Keratinocyte (primary cell): Measurements from ENCODE around the gene REPS2. TPM values are rescaled to one million over a fixed set of nuclear protein-coding genes. Genes with fewer than 3 reads are reported as not detected.

Experiments used
- DNase-seq: peaks from one replicate; pipeline ENCODE4 v3.0.0-alpha.2; 2011; ENCODE audit warnings: low read depth, missing footprints, low spot score
- FAIRE-seq: peaks from 2 replicates; lab custom pipeline; 2011; peaks lifted over from hg19 to GRCh38; lab: Jason Lieb, UNC
- H2AFZ ChIP-seq: 2 replicates; pipeline ENCODE4 v1.6.0; 2012; ENCODE audit warnings: low read length, control low read depth, inconsistent platforms; ENCODE audit not compliant: control insufficient read depth
- H3K27ac ChIP-seq: 2 replicates; pipeline ENCODE4 v1.5.1; 2011; ENCODE audit warnings: low read length; ENCODE audit not compliant: control insufficient read depth, insufficient read depth
- H3K27me3 ChIP-seq: 3 replicates; pipeline ENCODE4 v1.6.0; 2011; ENCODE audit warnings: low read length; ENCODE audit not compliant: control insufficient read depth, insufficient read depth; ENCODE audit errors: extremely low read depth
- H3K36me3 ChIP-seq, 2 experiments: 2 replicates in 1 of 2; 3 replicates in 1 of 2; pipeline ENCODE4 v1.5.1; 2011; ENCODE audit warnings: low read length in 2 of 2, mild to moderate bottlenecking in 1 of 2; ENCODE audit not compliant: control insufficient read depth in 2 of 2, insufficient read depth in 2 of 2; ENCODE audit errors: extremely low read depth in 1 of 2
- H3K4me1 ChIP-seq: 3 replicates; pipeline ENCODE4 v1.5.1; 2011; ENCODE audit warnings: low read length; ENCODE audit not compliant: control insufficient read depth, insufficient read depth; ENCODE audit errors: extremely low read depth
- H3K4me2 ChIP-seq: 3 replicates; pipeline ENCODE4 v1.6.0; 2011; ENCODE audit warnings: low read depth, low read length; ENCODE audit not compliant: control insufficient read depth, insufficient read depth; ENCODE audit errors: extremely low read depth
- H3K4me3 ChIP-seq, 3 experiments: fragments of 200-600 bp in 1 of 3; sonication (generic) in 1 of 3; 2 replicates in 2 of 3; 3 replicates in 1 of 3; pipeline ENCODE4 v1.5.1; 2011 to 2016; ENCODE audit warnings: low read length in 3 of 3, mild to moderate bottlenecking in 3 of 3, control low read depth in 2 of 3, inconsistent platforms in 1 of 3, low read depth in 1 of 3, mixed read lengths in 1 of 3, mixed run types in 1 of 3, moderate library complexity in 1 of 3; ENCODE audit not compliant: control insufficient read depth in 2 of 3, insufficient read depth in 2 of 3; ENCODE audit errors: extremely low read depth in 1 of 3
- H3K79me2 ChIP-seq: 2 replicates; pipeline ENCODE4 v1.6.0; 2012; ENCODE audit warnings: low read length; ENCODE audit not compliant: control insufficient read depth, insufficient read depth
- H3K9ac ChIP-seq: 3 replicates; pipeline ENCODE4 v1.6.0; 2011; ENCODE audit warnings: low read length; ENCODE audit not compliant: control insufficient read depth, insufficient read depth; ENCODE audit errors: extremely low read depth
- H3K9me1 ChIP-seq: 3 replicates; pipeline ENCODE4 v1.6.0; 2011; ENCODE audit warnings: low read length; ENCODE audit not compliant: control insufficient read depth, insufficient read depth; ENCODE audit errors: extremely low read depth
- H3K9me3 ChIP-seq: 2 replicates; pipeline ENCODE4 v1.5.1; 2012; ENCODE audit warnings: low read depth, low read length; ENCODE audit not compliant: control insufficient read depth
- H4K20me1 ChIP-seq: 3 replicates; pipeline ENCODE4 v1.6.0; 2011; ENCODE audit warnings: low read length; ENCODE audit not compliant: control insufficient read depth, insufficient read depth; ENCODE audit errors: extremely low read depth
- CTCF ChIP-seq, 3 experiments: IDR thresholded peaks in 1 of 3; conservative IDR thresholded peaks in 1 of 3; optimal IDR thresholded peaks in 1 of 3; 2 replicates in 2 of 3; 3 replicates in 1 of 3; pipeline versions ENCODE3 to v1.5.1; 2011; ENCODE audit warnings: low read length in 3 of 3, mild to moderate bottlenecking in 3 of 3, moderate library complexity in 2 of 3, control low read depth in 1 of 3, inconsistent platforms in 1 of 3; ENCODE audit not compliant: insufficient read depth in 2 of 3; ENCODE audit errors: extremely low read depth in 1 of 3
- EZH2 ChIP-seq: IDR thresholded peaks from one replicate; pipeline ENCODE4 v1.6.1; 2012; ENCODE audit warnings: inconsistent platforms, mild to moderate bottlenecking, low read length, moderate library complexity
- dilution Hi-C: fragments of 300-500 bp; cut with MboI; formaldehyde crosslinking; loops from one replicate; pipeline ENCODE4 v1.7.0; 2020; ENCODE audit warnings: low sequenced_read_pairs; ENCODE audit not compliant: extremely low pct_ligation_motif_present
- polyA plus RNA-seq, 5 experiments: library from polyadenylated mRNA; depleted of rRNA in 3 of 5; stranded (reverse) in 3 of 5; stranded (forward) in 1 of 5; unstranded in 1 of 5; fragments of >200 nt; gene quantifications; 1 replicate in 1 of 5; 2 replicates in 3 of 5; 3 replicates in 1 of 5; pipeline versions ENCODE4 v1.2.1 to v1.2.3, GENCODE V29; 2011 to 2012; ENCODE audit warnings: missing spikeins in 2 of 5, low read depth in 1 of 5, low replicate concordance in 1 of 5

Gene REPS2
- polyA plus RNA-seq, 1 donor (not counting 4 experiments of a cell fraction or from before 2014, with no cell fraction given) = 2.4 TPM

- no peak for DNase-seq
Observed at GRCh38 chrX:17028356-17028755, 81.9 kb downstream of the REPS2 start.

GRCh38 chrX:17030092-17030491 lies 83.6 kb downstream of the REPS2 start:
- no peak overlapping the region for H3K9ac ChIP-seq
- DNase-seq (no peak), FAIRE-seq (no peak)
- H3K4me3 ChIP-seq = no peak overlapping the region
- H3K27ac ChIP-seq = no peak overlapping the region
- no peaks in the 10 kb centered on the region for H3K9me3 ChIP-seq
- no peak for TF ChIP-seq CTCF (optimal IDR thresholded peaks at IDR 0.05 in 1 of 3, IDR thresholded peaks at IDR 0.05 in 1 of 3, conservative IDR thresholded peaks at IDR 0.05 in 1 of 3; ENCODE audit: extremely low read depth in 1 of 3, insufficient read depth in 2 of 3, low read length in 3 of 3)
- no peak for TF ChIP-seq EZH2
- H3K36me3 ChIP-seq = no peaks in the 10 kb centered on the region
- H3K79me2 ChIP-seq = no peaks in the 10 kb centered on the region
- no peak overlapping the region for H3K4me2 ChIP-seq
- H3K27me3 ChIP-seq = peaks cover 8% of the 10 kb centered on the region
- peaks cover 6% of the 10 kb centered on the region for H3K4me1 ChIP-seq
- dilution Hi-C loops = no loop called here
- H4K20me1 ChIP-seq = no peaks in the 10 kb centered on the region
- no peaks in the 10 kb centered on the region for H3K9me1 ChIP-seq
- no peak overlapping the region for H2AFZ ChIP-seq

More at GRCh38 chrX:17028356-17028755, 81.9 kb downstream of the REPS2 start:
- no peaks in the 10 kb centered on the region for H3K9me1 ChIP-seq
- H2AFZ ChIP-seq = no peak overlapping the region
- H3K4me1 ChIP-seq = peaks cover 6% of the 10 kb centered on the region
- no peaks in the 10 kb centered on the region for H3K79me2 ChIP-seq
- H4K20me1 ChIP-seq = no peaks in the 10 kb centered on the region
- peaks cover 8% of the 10 kb centered on the region for H3K27me3 ChIP-seq
- H3K36me3 ChIP-seq = no peaks in the 10 kb centered on the region
- no peak overlapping the region for H3K4me2 ChIP-seq
- no peak overlapping the region for H3K4me3 ChIP-seq
- no peaks in the 10 kb centered on the region for H3K9me3 ChIP-seq
- no peak for FAIRE-seq
- dilution Hi-C loops = no loop called here
- TF ChIP-seq EZH2 (no peak), CTCF (optimal IDR thresholded peaks at IDR 0.05 in 1 of 3, IDR thresholded peaks at IDR 0.05 in 1 of 3, conservative IDR thresholded peaks at IDR 0.05 in 1 of 3; ENCODE audit: extremely low read depth in 1 of 3, insufficient read depth in 2 of 3, low read length in 3 of 3) (no peak)
- H3K27ac ChIP-seq = no peak overlapping the region
- H3K9ac ChIP-seq = no peak overlapping the region
